Inflammatory macrophage treated with lipopolysaccharide for 4 hours (primary cell): ENCODE measurements around the gene PTPRCAP.
"Not testable (repeated sequence)": the region's sequence is repeated elsewhere in the genome, so short reads cannot be mapped to it uniquely, and the experiment has no call there.

Source experiments
- DNase-seq: peaks from one replicate; pipeline ENCODE4 v3.0.0-alpha.2; 2020

The PTPRCAP gene

GRCh38 chr11:67437082-67437808 is at the start of gene PTPRCAP:
PTPRCAP (minus strand) TSS chr11:67437682; CDS start chr11:67437619, 63 bp downstream.
- DNase-seq = no peak

- no peak for DNase-seq
Observed at GRCh38 chr11:67486481-67487195, 49.2 kb upstream of the PTPRCAP start.

GRCh38 chr11:67485873-67486361 is 48.4 kb upstream of the PTPRCAP start:
- DNase-seq = not testable (repeated sequence)

- DNase-seq = peak; percentile 59
Observed at GRCh38 chr11:67484847-67485311, 47.4 kb upstream of the PTPRCAP start.

GRCh38 chr11:67483831-67484665 is 46.6 kb upstream of the PTPRCAP start:
- DNase-seq = no peak

- peak; percentile 99 for DNase-seq
Observed at GRCh38 chr11:67482827-67483798, 45.6 kb upstream of the PTPRCAP start, which contains the start of gene AIP. AIP (plus strand) TSS chr11:67483026; CDS start chr11:67483159, 133 bp downstream.

- peak; percentile 80 for DNase-seq
Observed at GRCh38 chr11:67482275-67482826, 44.9 kb upstream of the PTPRCAP start.

GRCh38 chr11:67477344-67478050 is 40.0 kb upstream of the PTPRCAP start:
- not testable (repeated sequence) for DNase-seq

- not testable (repeated sequence) for DNase-seq
Observed at GRCh38 chr11:67476692-67477091, 39.2 kb upstream of the PTPRCAP start.

GRCh38 chr11:67472882-67473281 is 35.4 kb upstream of the PTPRCAP start:
- no peak for DNase-seq

GRCh38 chr11:67470337-67471002 is 33.0 kb upstream of the PTPRCAP start:
- DNase-seq = no peak

GRCh38 chr11:67469508-67469811 is 32.0 kb upstream of the PTPRCAP start:
- no peak for DNase-seq

GRCh38 chr11:67468759-67469507 is 31.5 kb upstream of the PTPRCAP start, which contains the start of gene TMEM134:
TMEM134 (minus strand) TSS chr11:67469251; CDS start chr11:67469192, 59 bp downstream.
- DNase-seq = peak; percentile 93

GRCh38 chr11:67468456-67468758 is 30.9 kb upstream of the PTPRCAP start:
- no peak for DNase-seq

GRCh38 chr11:67468056-67468455 is 30.6 kb upstream of the PTPRCAP start:
- no peak for DNase-seq

GRCh38 chr11:67466962-67467771 is 29.7 kb upstream of the PTPRCAP start:
- no peak for DNase-seq

- no peak for DNase-seq
Observed at GRCh38 chr11:67466367-67466766, 28.9 kb upstream of the PTPRCAP start.

GRCh38 chr11:67465530-67465929 is 28.0 kb upstream of the PTPRCAP start:
- not testable (repeated sequence) for DNase-seq

GRCh38 chr11:67465189-67465510 is 27.7 kb upstream of the PTPRCAP start:
- DNase-seq = no peak
